HepG2 (cell line): Measurements from ENCODE around the gene PIP5KL1.

Experiments used
- ATF4 ChIP-seq, 2 experiments: fragments of 450-650 bp in 1 of 2; sonication (generic) in 1 of 2; formaldehyde crosslinking; IDR thresholded peaks; 2 replicates each; pipeline versions ENCODE4 v1.5.0 to v1.8.0; 2020 to 2022; ENCODE audit warnings: mild to moderate bottlenecking in 1 of 2, missing genetic modification reagents in 1 of 2
- BCL3 ChIP-seq: sonication (generic); formaldehyde crosslinking; IDR thresholded peaks from 2 replicates; pipeline ENCODE4 v1.5.1; 2020; ENCODE audit warnings: mild to moderate bottlenecking, missing genetic modification reagents, moderate library complexity
- CTCF ChIP-seq: sonication (generic); formaldehyde crosslinking; IDR thresholded peaks from 2 replicates; pipeline ENCODE4 v1.5.0; 2020; ENCODE audit warnings: mild to moderate bottlenecking, missing genetic modification reagents, moderate library complexity
- ERF ChIP-seq: IDR thresholded peaks from 2 replicates; pipeline ENCODE4 v1.6.1; 2018; ENCODE audit warnings: missing biosample characterization, missing genetic modification reagents
- GMEB2 ChIP-seq: IDR thresholded peaks from 2 replicates; pipeline ENCODE4 v1.6.1; 2016; ENCODE audit warnings: missing biosample characterization, missing genetic modification reagents, low read depth
- SIN3A ChIP-seq: IDR thresholded peaks from 2 replicates; pipeline ENCODE4 v1.6.1; 2011; ENCODE audit warnings: low read depth, mild to moderate bottlenecking, control low read depth, low read length, borderline replicate concordance
- ZNF263 ChIP-seq: sonication (generic); formaldehyde crosslinking; IDR thresholded peaks from 2 replicates; pipeline ENCODE4 v1.4.0; 2020; ENCODE audit warnings: missing genetic modification reagents
- ZNF460 ChIP-seq: sonication (generic); formaldehyde crosslinking; IDR thresholded peaks from 2 replicates; pipeline ENCODE4 v1.5.1; 2020; ENCODE audit warnings: missing genetic modification reagents, mild to moderate bottlenecking, borderline replicate concordance

GRCh38 chr9:127976498-127976897, 45.9 kb upstream of the PIP5KL1 start:
- no peak for TF ChIP-seq ZNF263 (CRISPR knock-in tag)
- TF ChIP-seq ATF4 (CRISPR knock-in tag; IDR thresholded peaks at IDR 0.05), result no peak
- TF ChIP-seq CTCF (CRISPR knock-in tag), result no peak
- TF ChIP-seq ZNF460 (CRISPR knock-in tag), result no peak
- no peak for TF ChIP-seq GMEB2 (CRISPR knock-in tag)
- no peak for TF ChIP-seq ERF (CRISPR knock-in tag)
- TF ChIP-seq SIN3A, result no peak
- TF ChIP-seq BCL3 (CRISPR knock-in tag), result no peak
